ENCODE data around the gene NAMPT. TPM values are rescaled to one million over a fixed set of nuclear protein-coding genes. Genes with fewer than 3 reads are reported as not detected.

Gene NAMPT
- total RNA-seq, 2 experiments from 2014 or later, result 58.7 to 70.8 TPM

- Mint-ChIP-seq H3K36me3 (ENCODE audit: low read depth) (no peaks in the 10 kb centered on the region), H3K4me1 (no peaks in the 10 kb centered on the region), H3K9me3 (no peaks in the 10 kb centered on the region), H3K27ac (no peak overlapping the region), H3K4me3 (no peak overlapping the region), H3K27me3 (peaks cover 7% of the 10 kb centered on the region)
- POLR2A ChIA-PET, result no interaction called here
- DNase-seq, result no peak
- CTCF ChIA-PET, result interaction anchor here (0.5 kb wide), 1 partner anchor 281 kb away, joined by 3 read pairs; no protein-coding TSS in a partner anchor
These were observed 48.7 kb downstream of the NAMPT start for GRCh38 chr7:106236065-106236464.

- Mint-ChIP-seq H3K27ac (no peak overlapping the region), H3K4me1 (no peaks in the 10 kb centered on the region), H3K27me3 (peaks cover 6% of the 10 kb centered on the region), H3K9me3 (no peaks in the 10 kb centered on the region), H3K36me3 (ENCODE audit: low read depth) (no peaks in the 10 kb centered on the region), H3K4me3 (no peak overlapping the region)
- DNase-seq, result no peak
- CTCF ChIA-PET, result no interaction called here
- POLR2A ChIA-PET, result no interaction called here
These were observed 50.4 kb downstream of the NAMPT start for GRCh38 chr7:106234425-106234824.

GRCh38 chr7:106231856-106232490 lies 52.8 kb downstream of the NAMPT start:
- Mint-ChIP-seq H3K36me3 (ENCODE audit: low read depth) (no peaks in the 10 kb centered on the region), H3K4me1 (no peaks in the 10 kb centered on the region), H3K4me3 (no peak overlapping the region), H3K27me3 (peaks cover 16% of the 10 kb centered on the region), H3K9me3 (no peaks in the 10 kb centered on the region), H3K27ac (no peak overlapping the region)
- ChIA-PET POLR2A (no interaction called here), CTCF (no interaction called here)
- DNase-seq, result no peak

GRCh38 chr7:106225856-106226255 lies 58.9 kb downstream of the NAMPT start:
- Mint-ChIP-seq H3K27me3 (peaks cover 23% of the 10 kb centered on the region), H3K27ac (no peak overlapping the region), H3K36me3 (ENCODE audit: low read depth) (no peaks in the 10 kb centered on the region), H3K4me3 (no peak overlapping the region), H3K4me1 (peaks cover 15% of the 10 kb centered on the region), H3K9me3 (no peaks in the 10 kb centered on the region)
- no peak for DNase-seq
- POLR2A ChIA-PET, result no interaction called here
- CTCF ChIA-PET, result no interaction called here

GRCh38 chr7:106224797-106225196 lies 60.0 kb downstream of the NAMPT start:
- Mint-ChIP-seq H3K9me3 (no peaks in the 10 kb centered on the region), H3K27ac (no peak overlapping the region), H3K36me3 (ENCODE audit: low read depth) (no peaks in the 10 kb centered on the region), H3K4me1 (peaks cover 15% of the 10 kb centered on the region), H3K4me3 (no peak overlapping the region), H3K27me3 (peaks cover 23% of the 10 kb centered on the region)
- no peak for DNase-seq
- ChIA-PET POLR2A (no interaction called here), CTCF (interaction anchor here (0.7 kb wide), 1 partner anchor 1914 kb away, joined by 3 read pairs; no protein-coding TSS in a partner anchor)

GRCh38 chr7:106223156-106223555 lies 61.6 kb downstream of the NAMPT start:
- H3K27ac Mint-ChIP-seq, result no peak overlapping the region
- no peaks in the 10 kb centered on the region for H3K9me3 Mint-ChIP-seq
- peaks cover 17% of the 10 kb centered on the region for H3K4me1 Mint-ChIP-seq
- H3K27me3 Mint-ChIP-seq, result peaks cover 21% of the 10 kb centered on the region
- ChIA-PET CTCF (interaction anchor here (1.0 to 1.2 kb wide), 2 partner anchors 9 to 62 kb away, joined by 3 to 4 read pairs; partner anchors contain the start of gene NAMPT), POLR2A (no interaction called here)
- H3K36me3 Mint-ChIP-seq (ENCODE audit: low read depth), result no peaks in the 10 kb centered on the region
- no peak for DNase-seq
- no peak overlapping the region for H3K4me3 Mint-ChIP-seq

GRCh38 chr7:106222545-106222944 lies 62.2 kb downstream of the NAMPT start:
- no peaks in the 10 kb centered on the region for H3K36me3 Mint-ChIP-seq (ENCODE audit: low read depth)

GRCh38 chr7:106220307-106220706 lies 64.5 kb downstream of the NAMPT start:
- POLR2A ChIA-PET, result no interaction called here
- Mint-ChIP-seq H3K36me3 (ENCODE audit: low read depth) (no peaks in the 10 kb centered on the region), H3K27ac (no peak overlapping the region), H3K4me3 (no peak overlapping the region), H3K4me1 (peaks cover 17% of the 10 kb centered on the region), H3K9me3 (no peaks in the 10 kb centered on the region), H3K27me3 (peaks cover 6% of the 10 kb centered on the region)
- DNase-seq, result no peak
- CTCF ChIA-PET, result interaction anchor here (0.6 kb wide), 1 partner anchor 73 kb away, joined by 5 read pairs; no protein-coding TSS in a partner anchor

More at GRCh38 chr7:106222545-106222944, 62.2 kb downstream of the NAMPT start:
- POLR2A ChIA-PET, result no interaction called here
- Mint-ChIP-seq H3K4me3 (no peak overlapping the region), H3K9me3 (no peaks in the 10 kb centered on the region), H3K4me1 (peaks cover 17% of the 10 kb centered on the region), H3K27ac (no peak overlapping the region), H3K27me3 (peaks cover 14% of the 10 kb centered on the region)
- CTCF ChIA-PET, result interaction anchor here (1.0 to 1.2 kb wide), 3 partner anchors 9 to 63 kb away, joined by 3 to 4 read pairs (median 3); partner anchors contain the start of gene NAMPT
- no peak for DNase-seq

GRCh38 chr7:106219170-106219569 lies 65.6 kb downstream of the NAMPT start:
- Mint-ChIP-seq H3K4me3 (no peak overlapping the region), H3K36me3 (ENCODE audit: low read depth) (no peaks in the 10 kb centered on the region), H3K9me3 (no peaks in the 10 kb centered on the region), H3K27ac (no peak overlapping the region), H3K27me3 (peaks cover 3% of the 10 kb centered on the region), H3K4me1 (peaks cover 17% of the 10 kb centered on the region)
- DNase-seq, result no peak
- CTCF ChIA-PET, result interaction anchor here (0.8 kb wide), 1 partner anchor 12 kb away, joined by 3 read pairs; no protein-coding TSS in a partner anchor
- POLR2A ChIA-PET, result no interaction called here

- ChIA-PET CTCF (no interaction called here), POLR2A (no interaction called here)
- H3K27ac Mint-ChIP-seq, result no peak overlapping the region
- no peaks in the 10 kb centered on the region for H3K9me3 Mint-ChIP-seq
- no peak for DNase-seq
- H3K4me1 Mint-ChIP-seq, result peaks cover 17% of the 10 kb centered on the region
- H3K36me3 Mint-ChIP-seq (ENCODE audit: low read depth), result no peaks in the 10 kb centered on the region
- H3K4me3 Mint-ChIP-seq, result no peak overlapping the region
- H3K27me3 Mint-ChIP-seq, result peaks cover 7% of the 10 kb centered on the region
These were observed 66.2 kb downstream of the NAMPT start for GRCh38 chr7:106218546-106218945.

- Mint-ChIP-seq H3K36me3 (ENCODE audit: low read depth) (no peaks in the 10 kb centered on the region), H3K27me3 (peaks cover 16% of the 10 kb centered on the region), H3K27ac (no peak overlapping the region), H3K9me3 (no peaks in the 10 kb centered on the region), H3K4me3 (no peak overlapping the region), H3K4me1 (peaks cover 3% of the 10 kb centered on the region)
- ChIA-PET POLR2A (no interaction called here), CTCF (interaction anchor here (1.6 kb wide), 1 partner anchor 10 kb away, joined by 5 read pairs; no protein-coding TSS in a partner anchor)
- no peak for DNase-seq
These were observed 67.8 kb downstream of the NAMPT start for GRCh38 chr7:106216923-106217542.

- H3K27me3 Mint-ChIP-seq, result peaks cover 20% of the 10 kb centered on the region
- DNase-seq, result no peak
- no peak overlapping the region for H3K4me3 Mint-ChIP-seq
- POLR2A ChIA-PET, result no interaction called here
- H3K36me3 Mint-ChIP-seq (ENCODE audit: low read depth), result no peaks in the 10 kb centered on the region
- CTCF ChIA-PET, result interaction anchor here (1.6 kb wide), 1 partner anchor 9 kb away, joined by 5 read pairs; no protein-coding TSS in a partner anchor
- H3K27ac Mint-ChIP-seq, result no peak overlapping the region
- H3K9me3 Mint-ChIP-seq, result no peaks in the 10 kb centered on the region
- H3K4me1 Mint-ChIP-seq, result peaks cover 2% of the 10 kb centered on the region
These were observed 68.3 kb downstream of the NAMPT start for GRCh38 chr7:106216517-106216922.

- H3K4me1 Mint-ChIP-seq, result peaks cover 2% of the 10 kb centered on the region
- H3K9me3 Mint-ChIP-seq, result no peaks in the 10 kb centered on the region
- H3K36me3 Mint-ChIP-seq (ENCODE audit: low read depth), result no peaks in the 10 kb centered on the region
- DNase-seq, result no peak
- H3K4me3 Mint-ChIP-seq, result no peak overlapping the region
- CTCF ChIA-PET, result interaction anchor here (0.7 to 1.6 kb wide), 2 partner anchors 8 to 272 kb away, joined by 3 to 5 read pairs; no protein-coding TSS in a partner anchor
- POLR2A ChIA-PET, result no interaction called here
- peaks cover 20% of the 10 kb centered on the region for H3K27me3 Mint-ChIP-seq
- H3K27ac Mint-ChIP-seq, result peak overlapping the region; percentile 43
These were observed 68.8 kb downstream of the NAMPT start for GRCh38 chr7:106215868-106216516.

Measured in activated CD4-positive, alpha-beta T cell treated with anti-CD3 and anti-CD28 coated beads, Interleukin-2, amount 10 ng/mL, durations not matched to agents 7 days and 5 days (primary cell).